HEK293 (cell line): ENCODE data around the gene TRMT112.
A peak's percentile ranks its signal among the peaks of the same experiment; 100 is the strongest.

Experiments used
- CTCF ChIA-PET: fragments of 350-600 bp; formaldehyde crosslinking; extraction: SDS; loops from one replicate; lab custom pipeline; 2021; ENCODE audit warnings: antibody characterized with exemption; lab: Yijun Ruan, JAX
- POLR2A ChIA-PET: fragments of 300-600 bp; formaldehyde crosslinking; extraction: SDS; loops from one replicate; lab custom pipeline; 2020; ENCODE audit warnings: antibody characterized with exemption, inconsistent platforms; lab: Yijun Ruan, JAX
- H3K27ac ChIP-seq: fragments of 200-500 bp; sonication (Bioruptor generic); 2 replicates; pipeline ENCODE4 v1.5.1; 2014; ENCODE audit warnings: low read depth, low read length, control low read depth, inconsistent platforms; ENCODE audit errors: extremely low read depth
- H3K36me3 ChIP-seq, 2 experiments: fragments of 200-500 bp in 1 of 2; sonication (Bioruptor generic) in 1 of 2; 1 replicate in 1 of 2; 2 replicates in 1 of 2; pipeline ENCODE4 v1.5.1; 2014 to 2017; ENCODE audit warnings: inconsistent platforms in 2 of 2, low read length in 2 of 2; ENCODE audit not compliant: control insufficient read depth in 2 of 2, insufficient read depth in 1 of 2
- H3K4me1 ChIP-seq: fragments of 200-500 bp; sonication (Bioruptor generic); 2 replicates; pipeline ENCODE4 v1.5.1; 2014; ENCODE audit warnings: mild to moderate bottlenecking, low read length, inconsistent platforms; ENCODE audit not compliant: control insufficient read depth, insufficient read depth
- H3K4me3 ChIP-seq: 2 replicates; pipeline ENCODE4 v1.5.1; 2011; ENCODE audit warnings: low read depth, mild to moderate bottlenecking, control low read depth, low read length, moderate library complexity
- H3K9me3 ChIP-seq: fragments of 200-500 bp; sonication (Bioruptor generic); 2 replicates; pipeline ENCODE4 v1.5.1; 2014; ENCODE audit warnings: low read depth, low read length, inconsistent platforms; ENCODE audit not compliant: control insufficient read depth, insufficient read depth
- BCL11A ChIP-seq: fragments of 450-650 bp; formaldehyde crosslinking; IDR thresholded peaks from 2 replicates; pipeline ENCODE4 v1.5.1; 2016; ENCODE audit warnings: low read depth, missing biosample characterization, missing genetic modification characterization
- FEZF1 ChIP-seq: fragments of 450-650 bp; formaldehyde crosslinking; IDR thresholded peaks from 2 replicates; pipeline ENCODE4 v1.5.1; 2016; ENCODE audit warnings: missing biosample characterization, missing genetic modification characterization
- GLI4 ChIP-seq: fragments of 450-650 bp; formaldehyde crosslinking; IDR thresholded peaks from 2 replicates; pipeline ENCODE4 v1.5.1; 2016; ENCODE audit warnings: missing biosample characterization, missing genetic modification characterization
- GLIS1 ChIP-seq: fragments of 450-650 bp; formaldehyde crosslinking; IDR thresholded peaks from 2 replicates; pipeline ENCODE4 v1.5.1; 2016; ENCODE audit warnings: missing biosample characterization, missing genetic modification characterization
- HIC1 ChIP-seq: fragments of 450-650 bp; formaldehyde crosslinking; IDR thresholded peaks from 2 replicates; pipeline ENCODE4 v1.5.1; 2016; ENCODE audit warnings: missing biosample characterization, missing genetic modification characterization
- PRDM1 ChIP-seq: fragments of 450-650 bp; formaldehyde crosslinking; IDR thresholded peaks from 2 replicates; pipeline ENCODE4; 2016; ENCODE audit warnings: missing biosample characterization, missing genetic modification characterization
- TSHZ1 ChIP-seq: fragments of 450-650 bp; formaldehyde crosslinking; IDR thresholded peaks from 2 replicates; pipeline ENCODE4 v1.5.1; 2016; ENCODE audit warnings: missing biosample characterization, missing genetic modification characterization, borderline replicate concordance
- ZEB2 ChIP-seq: fragments of 450-650 bp; formaldehyde crosslinking; IDR thresholded peaks from 2 replicates; pipeline ENCODE4 v1.5.1; 2016; ENCODE audit warnings: missing biosample characterization, missing genetic modification characterization
- ZIC2 ChIP-seq: fragments of 450-650 bp; formaldehyde crosslinking; IDR thresholded peaks from 2 replicates; pipeline ENCODE4 v1.5.1; 2016; ENCODE audit warnings: missing biosample characterization, missing genetic modification characterization
- ZNF112 ChIP-seq: fragments of 450-650 bp; formaldehyde crosslinking; IDR thresholded peaks from 2 replicates; pipeline ENCODE4 v1.5.0; 2017; ENCODE audit warnings: missing biosample characterization, missing genetic modification characterization
- ZNF24 ChIP-seq: fragments of 450-650 bp; formaldehyde crosslinking; IDR thresholded peaks from 2 replicates; pipeline ENCODE4 v1.5.1; 2016; ENCODE audit warnings: missing biosample characterization, missing genetic modification characterization
- ZNF280C ChIP-seq: fragments of 450-650 bp; formaldehyde crosslinking; IDR thresholded peaks from 2 replicates; pipeline ENCODE4 v1.5.1; 2016; ENCODE audit warnings: missing biosample characterization, missing genetic modification characterization
- ZNF404 ChIP-seq: fragments of 450-650 bp; formaldehyde crosslinking; IDR thresholded peaks from 2 replicates; pipeline ENCODE4 v1.5.1; 2017; ENCODE audit warnings: missing biosample characterization, missing genetic modification characterization
- ZNF544 ChIP-seq: fragments of 450-650 bp; formaldehyde crosslinking; IDR thresholded peaks from 2 replicates; pipeline ENCODE4 v1.5.0; 2017; ENCODE audit warnings: missing biosample characterization, missing genetic modification characterization
- ZNF610 ChIP-seq: fragments of 450-650 bp; formaldehyde crosslinking; IDR thresholded peaks from 2 replicates; pipeline ENCODE4 v1.5.1; 2016; ENCODE audit warnings: missing biosample characterization, missing genetic modification characterization, borderline replicate concordance
- ZNF658 ChIP-seq: fragments of 450-650 bp; formaldehyde crosslinking; IDR thresholded peaks from 2 replicates; pipeline ENCODE4; 2016; ENCODE audit warnings: missing biosample characterization, missing genetic modification characterization
- ZNF692 ChIP-seq: fragments of 450-650 bp; formaldehyde crosslinking; IDR thresholded peaks from 2 replicates; pipeline ENCODE4 v1.5.1; 2016; ENCODE audit warnings: missing biosample characterization, missing genetic modification characterization
- ZNF837 ChIP-seq: fragments of 450-650 bp; formaldehyde crosslinking; IDR thresholded peaks from 2 replicates; pipeline ENCODE4 v1.5.1; 2016; ENCODE audit warnings: missing biosample characterization, missing genetic modification characterization
- ZSCAN18 ChIP-seq: fragments of 450-650 bp; formaldehyde crosslinking; IDR thresholded peaks from 2 replicates; pipeline ENCODE4 v1.5.1; 2016; ENCODE audit warnings: missing biosample characterization, missing genetic modification characterization

Gene TRMT112

GRCh38 chr11:64352099-64352994 is 35.0 kb upstream of the TRMT112 start:
- Histone ChIP-seq H3K4me3 (no peak overlapping the region), H3K36me3 (no peaks in the 10 kb centered on the region), H3K4me1 (no peaks in the 10 kb centered on the region), H3K27ac (no peak overlapping the region), H3K9me3 (no peaks in the 10 kb centered on the region)
- ChIA-PET POLR2A (interaction anchor here (3.7 kb wide), 1 partner anchor 35 kb away, joined by 34 read pairs; the partner anchor contains the start of genes PRDX5 and TRMT112), CTCF (interaction anchor here (0.6 to 7.8 kb wide), 7 partner anchors 9 to 863 kb away, joined by 3 to 86 read pairs (median 4); partner anchors contain the start of genes CCDC88B, PRDX5 and TRMT112)
- TF ChIP-seq HIC1 (tag by site-specific recombination) (peak; percentile 9; the same call in 1 of the 2 replicates), ZIC2 (tag by site-specific recombination) (peak; percentile 60), ZNF837 (tag by site-specific recombination) (no peak)

GRCh38 chr11:64351136-64351631 is 33.8 kb upstream of the TRMT112 start:
- Histone ChIP-seq H3K4me1 (no peaks in the 10 kb centered on the region), H3K27ac (no peak overlapping the region), H3K9me3 (no peaks in the 10 kb centered on the region), H3K36me3 (no peaks in the 10 kb centered on the region), H3K4me3 (no peak overlapping the region)
- POLR2A ChIA-PET, result interaction anchor here (1.0 kb wide), 1 partner anchor 34 kb away, joined by 3 read pairs; the partner anchor contains the start of genes PRDX5 and TRMT112
- CTCF ChIA-PET, result no interaction called here
- TF ChIP-seq HIC1 (tag by site-specific recombination), result no peak
- no peak for TF ChIP-seq TSHZ1 (tag by site-specific recombination)
- TF ChIP-seq FEZF1 (tag by site-specific recombination), result no peak
- no peak for TF ChIP-seq GLI4
- TF ChIP-seq ZSCAN18 (tag by site-specific recombination), result no peak
- no peak for TF ChIP-seq ZNF280C
- TF ChIP-seq ZNF112, result no peak
- TF ChIP-seq PRDM1 (tag by site-specific recombination), result no peak
- TF ChIP-seq ZNF24, result no peak
- no peak for TF ChIP-seq ZNF658
- TF ChIP-seq ZNF404 (tag by site-specific recombination), result no peak
- TF ChIP-seq BCL11A, result no peak
- no peak for TF ChIP-seq ZNF610 (tag by site-specific recombination)
- no peak for TF ChIP-seq ZEB2 (tag by site-specific recombination)
- peak; percentile 61 for TF ChIP-seq ZNF692 (tag by site-specific recombination)
- TF ChIP-seq ZNF544 (tag by site-specific recombination), result no peak
- 0 out of 2 replicates have a peak, but pooled peaks have one; percentile 24 for TF ChIP-seq GLIS1 (tag by site-specific recombination)
